ENCODE measurements around the gene RBM43.

DNA sequence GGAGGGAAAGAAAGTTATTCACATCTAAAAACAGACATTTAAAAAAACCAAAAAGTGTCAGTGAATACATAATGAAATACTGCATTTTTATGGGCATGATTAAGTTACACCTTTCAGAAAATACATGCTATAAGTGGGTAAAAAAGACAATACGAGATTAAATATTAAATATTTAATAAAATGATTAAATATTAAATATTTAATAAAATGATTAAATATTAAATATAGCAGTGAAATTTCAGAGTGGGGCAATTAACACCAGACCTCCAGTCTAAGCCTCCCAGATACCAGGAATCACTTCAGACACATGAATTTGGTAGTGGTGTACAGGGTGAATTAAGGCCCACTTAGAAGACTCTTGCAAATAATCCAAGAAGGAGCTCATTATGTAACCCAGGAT, 15.5 kb downstream of the RBM43 start:
- TF ChIP-seq, protein P1, sequence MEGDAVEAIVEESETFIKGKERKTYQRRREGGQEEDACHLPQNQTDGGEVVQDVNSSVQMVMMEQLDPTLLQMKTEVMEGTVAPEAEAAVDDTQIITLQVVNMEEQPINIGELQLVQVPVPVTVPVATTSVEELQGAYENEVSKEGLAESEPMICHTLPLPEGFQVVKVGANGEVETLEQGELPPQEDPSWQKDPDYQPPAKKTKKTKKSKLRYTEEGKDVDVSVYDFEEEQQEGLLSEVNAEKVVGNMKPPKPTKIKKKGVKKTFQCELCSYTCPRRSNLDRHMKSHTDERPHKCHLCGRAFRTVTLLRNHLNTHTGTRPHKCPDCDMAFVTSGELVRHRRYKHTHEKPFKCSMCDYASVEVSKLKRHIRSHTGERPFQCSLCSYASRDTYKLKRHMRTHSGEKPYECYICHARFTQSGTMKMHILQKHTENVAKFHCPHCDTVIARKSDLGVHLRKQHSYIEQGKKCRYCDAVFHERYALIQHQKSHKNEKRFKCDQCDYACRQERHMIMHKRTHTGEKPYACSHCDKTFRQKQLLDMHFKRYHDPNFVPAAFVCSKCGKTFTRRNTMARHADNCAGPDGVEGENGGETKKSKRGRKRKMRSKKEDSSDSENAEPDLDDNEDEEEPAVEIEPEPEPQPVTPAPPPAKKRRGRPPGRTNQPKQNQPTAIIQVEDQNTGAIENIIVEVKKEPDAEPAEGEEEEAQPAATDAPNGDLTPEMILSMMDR (conservative IDR thresholded peaks at IDR 0.05; ENCODE audit: low read depth, low read length) = no peak
- TF ChIP-seq POLR2A (IDR thresholded peaks at IDR 0.05; ENCODE audit: low read depth, low read length) (no peak), RAD21 (IDR thresholded peaks at IDR 0.05; ENCODE audit: low read length) (no peak), MXI1 (IDR thresholded peaks at IDR 0.05; ENCODE audit: borderline replicate concordance, low read depth, low read length) (no peak), MAZ (IDR thresholded peaks at IDR 0.05; ENCODE audit: borderline replicate concordance, low read depth, low read length) (no peak), BHLHE40 (IDR thresholded peaks at IDR 0.05; ENCODE audit: low read depth, low read length) (no peak), RCOR1 (IDR thresholded peaks at IDR 0.05; ENCODE audit: insufficient replicate concordance, low read length) (no peak), MAFK (IDR thresholded peaks at IDR 0.05; ENCODE audit: low read depth, low read length) (no peak), RFX5 (IDR thresholded peaks at IDR 0.05; ENCODE audit: low read depth, low read length) (no peak), NFE2L2 (IDR thresholded peaks at IDR 0.05; ENCODE audit: low read depth, low read length) (no peak), SMC3 (IDR thresholded peaks at IDR 0.05; ENCODE audit: low read depth, low read length) (no peak), CEBPB (IDR thresholded peaks at IDR 0.05; ENCODE audit: low read depth, low read length) (no peak)
- TF ChIP-seq, protein P2, sequence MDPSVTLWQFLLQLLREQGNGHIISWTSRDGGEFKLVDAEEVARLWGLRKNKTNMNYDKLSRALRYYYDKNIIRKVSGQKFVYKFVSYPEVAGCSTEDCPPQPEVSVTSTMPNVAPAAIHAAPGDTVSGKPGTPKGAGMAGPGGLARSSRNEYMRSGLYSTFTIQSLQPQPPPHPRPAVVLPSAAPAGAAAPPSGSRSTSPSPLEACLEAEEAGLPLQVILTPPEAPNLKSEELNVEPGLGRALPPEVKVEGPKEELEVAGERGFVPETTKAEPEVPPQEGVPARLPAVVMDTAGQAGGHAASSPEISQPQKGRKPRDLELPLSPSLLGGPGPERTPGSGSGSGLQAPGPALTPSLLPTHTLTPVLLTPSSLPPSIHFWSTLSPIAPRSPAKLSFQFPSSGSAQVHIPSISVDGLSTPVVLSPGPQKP (IDR thresholded peaks at IDR 0.05; ENCODE audit: borderline replicate concordance, low read depth, low read length) = no peak
- TF ChIP-seq, protein P3, sequence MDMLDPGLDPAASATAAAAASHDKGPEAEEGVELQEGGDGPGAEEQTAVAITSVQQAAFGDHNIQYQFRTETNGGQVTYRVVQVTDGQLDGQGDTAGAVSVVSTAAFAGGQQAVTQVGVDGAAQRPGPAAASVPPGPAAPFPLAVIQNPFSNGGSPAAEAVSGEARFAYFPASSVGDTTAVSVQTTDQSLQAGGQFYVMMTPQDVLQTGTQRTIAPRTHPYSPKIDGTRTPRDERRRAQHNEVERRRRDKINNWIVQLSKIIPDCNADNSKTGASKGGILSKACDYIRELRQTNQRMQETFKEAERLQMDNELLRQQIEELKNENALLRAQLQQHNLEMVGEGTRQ (IDR thresholded peaks at IDR 0.05; ENCODE audit: low read depth, low read length) = no peak
